ENCODE measurements around the gene PRR16. TPM values are rescaled to one million over a fixed set of nuclear protein-coding genes. Genes with fewer than 3 reads are reported as not detected.

The PRR16 gene
- total and polyA plus RNA-seq, 3 experiments from 2014 or later: not detected

- no peaks in the 10 kb centered on the region for H3K4me1 Mint-ChIP-seq
- H3K27me3 Mint-ChIP-seq: no peaks in the 10 kb centered on the region
- Histone ChIP-seq H3K9me3 (ENCODE audit: low read length) (no peaks in the 10 kb centered on the region), H3K27me3 (ENCODE audit: insufficient read depth, low read length, poor library complexity, severe bottlenecking) (no peaks in the 10 kb centered on the region), H3K4me1 (ENCODE audit: insufficient read depth, low read length) (no peaks in the 10 kb centered on the region), H3K27ac (ENCODE audit: low read depth, low read length) (no peak overlapping the region), H3K36me3 (ENCODE audit: insufficient read depth, low read length) (no peaks in the 10 kb centered on the region), H3K4me3 (ENCODE audit: low read length) (no peak overlapping the region)
- ChIA-PET CTCF (no interaction called here), POLR2A (no interaction called here)
- H3K36me3 Mint-ChIP-seq: no peaks in the 10 kb centered on the region
- no peak overlapping the region for H3K4me3 Mint-ChIP-seq
- H3K27ac Mint-ChIP-seq: no peak overlapping the region
- DNase-seq: no peak
- H3K9me3 Mint-ChIP-seq: peaks cover 2 to 19% (median 4%) of the 10 kb centered on the region in 5 donors
These were observed 67.1 kb downstream of the PRR16 start for GRCh38 chr5:120531215-120531614.

GRCh38 chr5:120532835-120533234, 68.7 kb downstream of the PRR16 start:
- no peak overlapping the region for H3K4me3 ChIP-seq (ENCODE audit: low read length)
- no peaks in the 10 kb centered on the region for H3K4me1 ChIP-seq (ENCODE audit: insufficient read depth, low read length)
- no peak for DNase-seq
- H3K9me3 ChIP-seq (ENCODE audit: low read length): no peaks in the 10 kb centered on the region
- Mint-ChIP-seq H3K36me3 (no peaks in the 10 kb centered on the region), H3K27ac (no peak overlapping the region), H3K27me3 (no peaks in the 10 kb centered on the region), H3K9me3 (peaks cover 2 to 23% (median 4%) of the 10 kb centered on the region in 5 donors), H3K4me1 (no peaks in the 10 kb centered on the region), H3K4me3 (no peak overlapping the region)
- ChIA-PET POLR2A (no interaction called here), CTCF (no interaction called here)
- H3K27ac ChIP-seq (ENCODE audit: low read depth, low read length): no peak overlapping the region
- H3K36me3 ChIP-seq (ENCODE audit: insufficient read depth, low read length): no peaks in the 10 kb centered on the region
- H3K27me3 ChIP-seq (ENCODE audit: insufficient read depth, low read length, poor library complexity, severe bottlenecking): no peaks in the 10 kb centered on the region

- no peak for DNase-seq
- Histone ChIP-seq H3K9me3 (ENCODE audit: low read length) (no peaks in the 10 kb centered on the region), H3K27me3 (ENCODE audit: insufficient read depth, low read length, poor library complexity, severe bottlenecking) (no peaks in the 10 kb centered on the region), H3K4me1 (ENCODE audit: insufficient read depth, low read length) (no peaks in the 10 kb centered on the region), H3K4me3 (ENCODE audit: low read length) (no peak overlapping the region), H3K36me3 (ENCODE audit: insufficient read depth, low read length) (no peaks in the 10 kb centered on the region), H3K27ac (ENCODE audit: low read depth, low read length) (no peak overlapping the region)
- ChIA-PET CTCF (no interaction called here), POLR2A (no interaction called here)
- no peaks in the 10 kb centered on the region for H3K4me1 Mint-ChIP-seq
- no peaks in the 10 kb centered on the region for H3K36me3 Mint-ChIP-seq
- peaks cover 0 to 24% (median 3%) of the 10 kb centered on the region in 5 donors for H3K9me3 Mint-ChIP-seq
- no peaks in the 10 kb centered on the region for H3K27me3 Mint-ChIP-seq
- H3K27ac Mint-ChIP-seq: no peak overlapping the region
- H3K4me3 Mint-ChIP-seq: no peak overlapping the region
These were observed 69.5 kb downstream of the PRR16 start for GRCh38 chr5:120533581-120533980.

- DNase-seq: no peak
- no peaks in the 10 kb centered on the region for H3K27me3 ChIP-seq (ENCODE audit: insufficient read depth, low read length, poor library complexity, severe bottlenecking)
- H3K27ac ChIP-seq (ENCODE audit: low read depth, low read length): no peak overlapping the region
- ChIA-PET POLR2A (no interaction called here), CTCF (no interaction called here)
- Mint-ChIP-seq H3K27me3 (no peaks in the 10 kb centered on the region), H3K36me3 (no peaks in the 10 kb centered on the region), H3K4me3 (no peak overlapping the region), H3K27ac (no peak overlapping the region), H3K9me3 (peaks cover 0 to 37% (median 5%) of the 10 kb centered on the region in 5 donors), H3K4me1 (no peaks in the 10 kb centered on the region)
- H3K4me3 ChIP-seq (ENCODE audit: low read length): no peak overlapping the region
- no peaks in the 10 kb centered on the region for H3K9me3 ChIP-seq (ENCODE audit: low read length)
- no peaks in the 10 kb centered on the region for H3K36me3 ChIP-seq (ENCODE audit: insufficient read depth, low read length)
- H3K4me1 ChIP-seq (ENCODE audit: insufficient read depth, low read length): no peaks in the 10 kb centered on the region
These were observed 71.8 kb downstream of the PRR16 start for GRCh38 chr5:120535900-120536299.

- no peaks in the 10 kb centered on the region for H3K4me1 ChIP-seq (ENCODE audit: insufficient read depth, low read length)
- no peaks in the 10 kb centered on the region for H3K36me3 Mint-ChIP-seq
- no peaks in the 10 kb centered on the region for H3K27me3 Mint-ChIP-seq
- no peaks in the 10 kb centered on the region for H3K36me3 ChIP-seq (ENCODE audit: insufficient read depth, low read length)
- no peaks in the 10 kb centered on the region for H3K9me3 ChIP-seq (ENCODE audit: low read length)
- H3K4me1 Mint-ChIP-seq: no peaks in the 10 kb centered on the region
- POLR2A ChIA-PET: no interaction called here
- H3K27ac ChIP-seq (ENCODE audit: low read depth, low read length): no peak overlapping the region
- H3K4me3 Mint-ChIP-seq: no peak overlapping the region
- no peak overlapping the region for H3K27ac Mint-ChIP-seq
- no peak overlapping the region for H3K4me3 ChIP-seq (ENCODE audit: low read length)
- CTCF ChIA-PET: no interaction called here
- no peak for DNase-seq
- H3K9me3 Mint-ChIP-seq: peaks cover 2 to 39% (median 5%) of the 10 kb centered on the region in 5 donors
- H3K27me3 ChIP-seq (ENCODE audit: insufficient read depth, low read length, poor library complexity, severe bottlenecking): no peaks in the 10 kb centered on the region
These were observed 74.0 kb downstream of the PRR16 start for GRCh38 chr5:120538149-120538548.

- no peaks in the 10 kb centered on the region for H3K36me3 Mint-ChIP-seq
These were observed 74.5 kb downstream of the PRR16 start for GRCh38 chr5:120538644-120539043.

GRCh38 chr5:120539471-120539870, 75.4 kb downstream of the PRR16 start:
- H3K4me3 Mint-ChIP-seq: no peak overlapping the region
- H3K4me1 ChIP-seq (ENCODE audit: insufficient read depth, low read length): no peaks in the 10 kb centered on the region
- no peak overlapping the region for H3K27ac Mint-ChIP-seq
- peaks cover 0 to 39% (median 5%) of the 10 kb centered on the region in 5 donors for H3K9me3 Mint-ChIP-seq
- no peaks in the 10 kb centered on the region for H3K27me3 Mint-ChIP-seq
- POLR2A ChIA-PET: no interaction called here
- H3K36me3 Mint-ChIP-seq: no peaks in the 10 kb centered on the region
- no peaks in the 10 kb centered on the region for H3K36me3 ChIP-seq (ENCODE audit: insufficient read depth, low read length)
- CTCF ChIA-PET: no interaction called here
- no peaks in the 10 kb centered on the region for H3K4me1 Mint-ChIP-seq
- no peak for DNase-seq
- no peak overlapping the region for H3K27ac ChIP-seq (ENCODE audit: low read depth, low read length)
- no peaks in the 10 kb centered on the region for H3K27me3 ChIP-seq (ENCODE audit: insufficient read depth, low read length, poor library complexity, severe bottlenecking)
- no peaks in the 10 kb centered on the region for H3K9me3 ChIP-seq (ENCODE audit: low read length)
- no peak overlapping the region for H3K4me3 ChIP-seq (ENCODE audit: low read length)

More at GRCh38 chr5:120538644-120539043, 74.5 kb downstream of the PRR16 start:
- POLR2A ChIA-PET: no interaction called here
- no peak overlapping the region for H3K4me3 Mint-ChIP-seq
- peaks cover 0 to 40% (median 5%) of the 10 kb centered on the region in 5 donors for H3K9me3 Mint-ChIP-seq
- no peak for DNase-seq
- no peaks in the 10 kb centered on the region for H3K27me3 Mint-ChIP-seq
- H3K27me3 ChIP-seq (ENCODE audit: insufficient read depth, low read length, poor library complexity, severe bottlenecking): no peaks in the 10 kb centered on the region
- CTCF ChIA-PET: no interaction called here
- no peaks in the 10 kb centered on the region for H3K4me1 Mint-ChIP-seq
- H3K36me3 ChIP-seq (ENCODE audit: insufficient read depth, low read length): no peaks in the 10 kb centered on the region
- H3K27ac Mint-ChIP-seq: no peak overlapping the region
- H3K9me3 ChIP-seq (ENCODE audit: low read length): no peaks in the 10 kb centered on the region
- no peak overlapping the region for H3K4me3 ChIP-seq (ENCODE audit: low read length)
- H3K4me1 ChIP-seq (ENCODE audit: insufficient read depth, low read length): no peaks in the 10 kb centered on the region
- H3K27ac ChIP-seq (ENCODE audit: low read depth, low read length): no peak overlapping the region

- CTCF ChIA-PET: no interaction called here
- POLR2A ChIA-PET: no interaction called here
These were observed 76.0 kb downstream of the PRR16 start for GRCh38 chr5:120540097-120540496.

GRCh38 chr5:120544043-120544442, 79.9 kb downstream of the PRR16 start:
- Histone ChIP-seq H3K4me1 (ENCODE audit: insufficient read depth, low read length) (no peaks in the 10 kb centered on the region), H3K27ac (ENCODE audit: low read depth, low read length) (no peak overlapping the region), H3K4me3 (ENCODE audit: low read length) (no peak overlapping the region), H3K27me3 (ENCODE audit: insufficient read depth, low read length, poor library complexity, severe bottlenecking) (no peaks in the 10 kb centered on the region), H3K36me3 (ENCODE audit: insufficient read depth, low read length) (no peaks in the 10 kb centered on the region), H3K9me3 (ENCODE audit: low read length) (no peaks in the 10 kb centered on the region)
- ChIA-PET POLR2A (no interaction called here), CTCF (no interaction called here)
- DNase-seq: no peak
- Mint-ChIP-seq H3K4me1 (no peaks in the 10 kb centered on the region), H3K27me3 (no peaks in the 10 kb centered on the region), H3K27ac (no peak overlapping the region), H3K4me3 (no peak overlapping the region), H3K9me3 (peaks cover 0 to 35% (median 3%) of the 10 kb centered on the region in 5 donors), H3K36me3 (no peaks in the 10 kb centered on the region)

More at GRCh38 chr5:120540097-120540496, 76.0 kb downstream of the PRR16 start:
- Histone ChIP-seq H3K9me3 (ENCODE audit: low read length) (no peaks in the 10 kb centered on the region), H3K27me3 (ENCODE audit: insufficient read depth, low read length, poor library complexity, severe bottlenecking) (no peaks in the 10 kb centered on the region), H3K4me1 (ENCODE audit: insufficient read depth, low read length) (no peaks in the 10 kb centered on the region), H3K36me3 (ENCODE audit: insufficient read depth, low read length) (no peaks in the 10 kb centered on the region), H3K27ac (ENCODE audit: low read depth, low read length) (no peak overlapping the region), H3K4me3 (ENCODE audit: low read length) (no peak overlapping the region)
- Mint-ChIP-seq H3K4me1 (no peaks in the 10 kb centered on the region), H3K9me3 (peaks cover 0 to 35% (median 5%) of the 10 kb centered on the region in 5 donors), H3K36me3 (no peaks in the 10 kb centered on the region), H3K27ac (no peak overlapping the region), H3K4me3 (no peak overlapping the region), H3K27me3 (no peaks in the 10 kb centered on the region)
- no peak for DNase-seq

All from CD8-positive, alpha-beta memory T cell (primary cell).